Ishikawa (cell line): Measurements from ENCODE around the gene ESYT2.

Experiments used
- CEBPB ChIP-seq: IDR thresholded peaks from 2 replicates; pipeline ENCODE4 v1.6.1; 2012
- EGR1 ChIP-seq: IDR thresholded peaks from 2 replicates; pipeline ENCODE4 v1.6.1; 2012
- EP300 ChIP-seq: IDR thresholded peaks from 2 replicates; pipeline ENCODE4 v1.6.1; 2012; ENCODE audit warnings: borderline replicate concordance
- FOXM1 ChIP-seq: IDR thresholded peaks from 2 replicates; pipeline ENCODE4 v1.6.1; 2012; ENCODE audit warnings: low read depth, borderline replicate concordance
- RAD21 ChIP-seq: IDR thresholded peaks from 2 replicates; pipeline ENCODE4 v1.6.1; 2012; ENCODE audit warnings: low read depth
- TAF1 ChIP-seq: IDR thresholded peaks from 2 replicates; pipeline ENCODE4 v1.6.1; 2012; ENCODE audit warnings: low read depth, mild to moderate bottlenecking
- YY1 ChIP-seq: IDR thresholded peaks from 2 replicates; pipeline ENCODE4 v1.6.1; 2012; ENCODE audit warnings: low read depth
- TF ChIP-seq, protein P1 (sequence below): IDR thresholded peaks from 2 replicates; pipeline ENCODE4 v1.6.1; 2012
- TF ChIP-seq, protein P2 (sequence below): IDR thresholded peaks from 2 replicates; pipeline ENCODE4 v1.6.1; 2012
- TF ChIP-seq, protein P3 (sequence below): IDR thresholded peaks from 2 replicates; pipeline ENCODE4 v1.6.1; 2012; ENCODE audit warnings: low read depth, mild to moderate bottlenecking

DNA sequence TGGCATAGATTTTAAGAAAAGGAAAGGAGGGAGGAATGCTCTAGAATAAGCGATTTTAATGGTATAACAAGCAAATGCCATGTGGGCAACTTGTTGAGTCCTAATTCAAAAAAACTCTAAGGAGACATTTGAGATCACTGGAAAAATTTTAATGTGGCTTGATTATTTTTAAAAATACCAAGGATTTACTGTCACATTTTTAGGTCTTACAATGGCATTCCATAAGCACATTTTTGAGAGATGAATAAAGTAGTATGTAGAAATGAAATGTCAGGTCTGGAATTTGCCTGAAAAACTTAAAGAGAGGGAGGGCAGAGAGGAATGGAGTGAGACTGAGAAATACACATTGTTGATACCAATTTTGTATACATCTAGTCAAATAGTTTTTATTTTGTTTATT lies 145.0 kb downstream of the ESYT2 start:
- no peak for TF ChIP-seq TAF1
- no peak for TF ChIP-seq EGR1
- no peak for TF ChIP-seq EP300
- TF ChIP-seq, protein P1, sequence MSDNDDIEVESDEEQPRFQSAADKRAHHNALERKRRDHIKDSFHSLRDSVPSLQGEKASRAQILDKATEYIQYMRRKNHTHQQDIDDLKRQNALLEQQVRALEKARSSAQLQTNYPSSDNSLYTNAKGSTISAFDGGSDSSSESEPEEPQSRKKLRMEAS: no peak
- no peak for TF ChIP-seq FOXM1
- TF ChIP-seq RAD21: no peak
- TF ChIP-seq YY1: no peak
- TF ChIP-seq, protein P2, sequence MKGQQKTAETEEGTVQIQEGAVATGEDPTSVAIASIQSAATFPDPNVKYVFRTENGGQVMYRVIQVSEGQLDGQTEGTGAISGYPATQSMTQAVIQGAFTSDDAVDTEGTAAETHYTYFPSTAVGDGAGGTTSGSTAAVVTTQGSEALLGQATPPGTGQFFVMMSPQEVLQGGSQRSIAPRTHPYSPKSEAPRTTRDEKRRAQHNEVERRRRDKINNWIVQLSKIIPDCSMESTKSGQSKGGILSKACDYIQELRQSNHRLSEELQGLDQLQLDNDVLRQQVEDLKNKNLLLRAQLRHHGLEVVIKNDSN: no peak
- TF ChIP-seq CEBPB: no peak
- TF ChIP-seq, protein P3, sequence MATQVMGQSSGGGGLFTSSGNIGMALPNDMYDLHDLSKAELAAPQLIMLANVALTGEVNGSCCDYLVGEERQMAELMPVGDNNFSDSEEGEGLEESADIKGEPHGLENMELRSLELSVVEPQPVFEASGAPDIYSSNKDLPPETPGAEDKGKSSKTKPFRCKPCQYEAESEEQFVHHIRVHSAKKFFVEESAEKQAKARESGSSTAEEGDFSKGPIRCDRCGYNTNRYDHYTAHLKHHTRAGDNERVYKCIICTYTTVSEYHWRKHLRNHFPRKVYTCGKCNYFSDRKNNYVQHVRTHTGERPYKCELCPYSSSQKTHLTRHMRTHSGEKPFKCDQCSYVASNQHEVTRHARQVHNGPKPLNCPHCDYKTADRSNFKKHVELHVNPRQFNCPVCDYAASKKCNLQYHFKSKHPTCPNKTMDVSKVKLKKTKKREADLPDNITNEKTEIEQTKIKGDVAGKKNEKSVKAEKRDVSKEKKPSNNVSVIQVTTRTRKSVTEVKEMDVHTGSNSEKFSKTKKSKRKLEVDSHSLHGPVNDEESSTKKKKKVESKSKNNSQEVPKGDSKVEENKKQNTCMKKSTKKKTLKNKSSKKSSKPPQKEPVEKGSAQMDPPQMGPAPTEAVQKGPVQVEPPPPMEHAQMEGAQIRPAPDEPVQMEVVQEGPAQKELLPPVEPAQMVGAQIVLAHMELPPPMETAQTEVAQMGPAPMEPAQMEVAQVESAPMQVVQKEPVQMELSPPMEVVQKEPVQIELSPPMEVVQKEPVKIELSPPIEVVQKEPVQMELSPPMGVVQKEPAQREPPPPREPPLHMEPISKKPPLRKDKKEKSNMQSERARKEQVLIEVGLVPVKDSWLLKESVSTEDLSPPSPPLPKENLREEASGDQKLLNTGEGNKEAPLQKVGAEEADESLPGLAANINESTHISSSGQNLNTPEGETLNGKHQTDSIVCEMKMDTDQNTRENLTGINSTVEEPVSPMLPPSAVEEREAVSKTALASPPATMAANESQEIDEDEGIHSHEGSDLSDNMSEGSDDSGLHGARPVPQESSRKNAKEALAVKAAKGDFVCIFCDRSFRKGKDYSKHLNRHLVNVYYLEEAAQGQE: no peak
